Neural cell (in vitro differentiated cells): ENCODE results near the gene PML. TPM values are rescaled to one million over a fixed set of nuclear protein-coding genes. Genes with fewer than 3 reads are reported as not detected.

Experiments
- H2AFZ ChIP-seq: fragments of 200-600, 300-800 bp; sonication (generic), shearing (Covaris generic); 2 replicates; pipeline ENCODE4 v1.6.0; 2014; ENCODE audit warnings: low read depth, mild to moderate bottlenecking, antibody characterized with exemption, low read length, moderate library complexity
- H3F3A ChIP-seq: fragments of 200-600 bp; shearing (Covaris generic); 2 replicates; pipeline ENCODE4 v1.6.1; 2016; ENCODE audit warnings: mild to moderate bottlenecking, moderate library complexity, mixed read lengths, antibody characterized with exemption, low read length; ENCODE audit not compliant: insufficient read depth, poor library complexity, severe bottlenecking
- H3K27ac ChIP-seq: fragments of 200-600, 300-800 bp; sonication (generic), shearing (Covaris generic); 2 replicates; pipeline ENCODE4 v1.5.1; 2014; ENCODE audit warnings: mild to moderate bottlenecking, low read length, moderate library complexity
- H3K27me3 ChIP-seq: fragments of 300-800, 200-600 bp; sonication (generic), shearing (Covaris generic); 2 replicates; pipeline ENCODE4 v1.6.0; 2014; ENCODE audit warnings: mild to moderate bottlenecking, low read depth, low read length, moderate library complexity; ENCODE audit not compliant: insufficient read depth
- H3K36me3 ChIP-seq: fragments of 300-800, 200-600 bp; sonication (generic), shearing (Covaris generic); 2 replicates; pipeline ENCODE4 v1.5.1; 2014; ENCODE audit warnings: mild to moderate bottlenecking, antibody characterized with exemption, low read length, moderate library complexity; ENCODE audit not compliant: insufficient read depth
- H3K4me2 ChIP-seq: fragments of 300-800, 200-600 bp; sonication (generic), shearing (Covaris generic); 2 replicates; pipeline ENCODE4 v1.6.0; 2014; ENCODE audit warnings: mild to moderate bottlenecking, low read length
- H3K4me3 ChIP-seq: fragments of 300-800, 200-600 bp; sonication (generic), shearing (Covaris generic); 2 replicates; pipeline ENCODE4 v1.5.1; 2014; ENCODE audit warnings: mild to moderate bottlenecking, low read length, moderate library complexity
- H3K79me2 ChIP-seq: fragments of 200-600 bp; shearing (Covaris generic); replicated peaks from 2 replicates; pipeline ENCODE4 v1.6.0; 2014; ENCODE audit warnings: mild to moderate bottlenecking, low read length, moderate library complexity; ENCODE audit not compliant: insufficient read depth
- H3K9ac ChIP-seq: fragments of 300-800, 200-600 bp; sonication (generic), shearing (Covaris generic); 2 replicates; pipeline ENCODE4 v1.6.1; 2016; ENCODE audit warnings: mild to moderate bottlenecking, low read length, mixed read lengths
- H3K9me2 ChIP-seq: fragments of 200-600 bp; shearing (Covaris generic); 2 replicates; pipeline ENCODE4 v1.6.1; 2016; ENCODE audit warnings: mild to moderate bottlenecking, low read length, mixed read lengths; ENCODE audit not compliant: insufficient read depth
- H3K9me3 ChIP-seq: fragments of 200-600, 300-800 bp; sonication (generic), shearing (Covaris generic); 2 replicates; pipeline ENCODE4 v1.6.1; 2016; ENCODE audit warnings: mild to moderate bottlenecking, mixed run types, low read length, moderate library complexity, mixed read lengths
- H4K20me1 ChIP-seq: fragments of 200-600 bp; shearing (Covaris generic); 2 replicates; pipeline ENCODE4 v1.6.1; 2016; ENCODE audit warnings: mild to moderate bottlenecking, mixed run types; ENCODE audit not compliant: insufficient read depth
- EP300 ChIP-seq: fragments of 450-650 bp; conservative IDR thresholded peaks from 2 replicates; pipeline ENCODE4 v1.6.1; 2014; ENCODE audit warnings: antibody characterized with exemption, mild to moderate bottlenecking, moderate library complexity; ENCODE audit not compliant: poor library complexity, severe bottlenecking
- EZH2 ChIP-seq: fragments of 200-600, 300-800 bp; shearing (Covaris generic), sonication (generic); IDR thresholded peaks from 2 replicates; pipeline ENCODE4 v1.6.1; 2014; ENCODE audit warnings: antibody characterized with exemption, low read length, borderline replicate concordance, mild to moderate bottlenecking; ENCODE audit not compliant: insufficient read depth, poor library complexity, severe bottlenecking
- MXI1 ChIP-seq: fragments of 450-650 bp; conservative IDR thresholded peaks from 2 replicates; pipeline ENCODE4 v1.6.1; 2014; ENCODE audit warnings: antibody characterized with exemption, mild to moderate bottlenecking; ENCODE audit not compliant: poor library complexity, severe bottlenecking
- POLR2AphosphoS5 ChIP-seq: IDR thresholded peaks from 2 replicates; pipeline ENCODE4 v1.6.1; 2012
- RAD21 ChIP-seq: fragments of 450-650 bp; conservative IDR thresholded peaks from 2 replicates; pipeline ENCODE4 v1.6.1; 2014; ENCODE audit warnings: antibody characterized with exemption, mild to moderate bottlenecking, moderate library complexity
- SMC3 ChIP-seq: fragments of 450-650 bp; conservative IDR thresholded peaks from 2 replicates; pipeline ENCODE4 v1.6.1; 2014; ENCODE audit warnings: antibody characterized with exemption, mild to moderate bottlenecking, moderate library complexity; ENCODE audit not compliant: poor library complexity
- TAF1 ChIP-seq: IDR thresholded peaks from 2 replicates; pipeline ENCODE4 v1.6.1; 2012; ENCODE audit warnings: low read depth
- polyA plus RNA-seq: library from polyadenylated mRNA; depleted of rRNA; stranded (reverse); fragments of >200 nt; gene quantifications from 2 replicates; pipeline ENCODE4 v1.2.3, GENCODE V29; 2014
- TF ChIP-seq, protein P1 (sequence below): fragments of 450-650 bp; IDR thresholded peaks from 2 replicates; pipeline ENCODE4 v1.5.1; 2014; ENCODE audit warnings: antibody characterized with exemption, mild to moderate bottlenecking, moderate library complexity; ENCODE audit not compliant: poor library complexity, severe bottlenecking
- TF ChIP-seq, protein P2 (sequence below): IDR thresholded peaks from 2 replicates; pipeline ENCODE4 v1.6.1; 2012; ENCODE audit warnings: borderline replicate concordance

The PML gene
- polyA plus RNA-seq, 1 donor from 2014 or later: 4.7 TPM

DNA sequence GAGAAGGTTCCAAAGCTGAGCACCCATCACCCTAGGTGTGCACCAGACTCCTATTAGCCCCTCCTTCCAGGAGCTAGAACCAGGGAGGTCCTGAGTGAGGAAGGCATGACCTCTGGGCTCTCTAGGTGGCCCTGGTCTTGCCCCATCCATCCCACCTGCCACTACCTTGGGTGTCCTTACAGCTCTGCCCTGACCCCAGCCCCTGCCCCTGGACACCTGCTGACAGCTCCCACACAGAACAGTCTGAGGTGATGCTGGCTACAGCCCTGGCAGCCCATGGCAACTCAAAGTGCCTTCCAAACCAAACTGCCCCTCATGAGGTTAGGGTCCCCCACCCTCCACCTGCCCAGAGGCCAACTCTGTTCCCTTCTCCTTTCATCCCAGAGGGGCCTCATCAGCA, 50.7 kb downstream of the PML start:
- Histone ChIP-seq H3K9me2 (no peaks in the 10 kb centered on the region), H3K36me3 (no peaks in the 10 kb centered on the region), H3K4me3 (no peak overlapping the region), H2AFZ (no peak overlapping the region), H4K20me1 (no peaks in the 10 kb centered on the region), H3K27ac (no peak overlapping the region), H3K9me3 (no peaks in the 10 kb centered on the region), H3K9ac (no peak overlapping the region), H3F3A (no peaks in the 10 kb centered on the region), H3K79me2 (no peaks in the 10 kb centered on the region), H3K27me3 (no peaks in the 10 kb centered on the region), H3K4me2 (no peak overlapping the region)
- TF ChIP-seq POLR2AphosphoS5 (no peak), EP300 (no peak), TAF1 (no peak), RAD21 (no peak), SMC3 (no peak), MXI1 (no peak), EZH2 (no peak)
- TF ChIP-seq, protein P1, sequence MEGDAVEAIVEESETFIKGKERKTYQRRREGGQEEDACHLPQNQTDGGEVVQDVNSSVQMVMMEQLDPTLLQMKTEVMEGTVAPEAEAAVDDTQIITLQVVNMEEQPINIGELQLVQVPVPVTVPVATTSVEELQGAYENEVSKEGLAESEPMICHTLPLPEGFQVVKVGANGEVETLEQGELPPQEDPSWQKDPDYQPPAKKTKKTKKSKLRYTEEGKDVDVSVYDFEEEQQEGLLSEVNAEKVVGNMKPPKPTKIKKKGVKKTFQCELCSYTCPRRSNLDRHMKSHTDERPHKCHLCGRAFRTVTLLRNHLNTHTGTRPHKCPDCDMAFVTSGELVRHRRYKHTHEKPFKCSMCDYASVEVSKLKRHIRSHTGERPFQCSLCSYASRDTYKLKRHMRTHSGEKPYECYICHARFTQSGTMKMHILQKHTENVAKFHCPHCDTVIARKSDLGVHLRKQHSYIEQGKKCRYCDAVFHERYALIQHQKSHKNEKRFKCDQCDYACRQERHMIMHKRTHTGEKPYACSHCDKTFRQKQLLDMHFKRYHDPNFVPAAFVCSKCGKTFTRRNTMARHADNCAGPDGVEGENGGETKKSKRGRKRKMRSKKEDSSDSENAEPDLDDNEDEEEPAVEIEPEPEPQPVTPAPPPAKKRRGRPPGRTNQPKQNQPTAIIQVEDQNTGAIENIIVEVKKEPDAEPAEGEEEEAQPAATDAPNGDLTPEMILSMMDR: no peak
- TF ChIP-seq, protein P2, sequence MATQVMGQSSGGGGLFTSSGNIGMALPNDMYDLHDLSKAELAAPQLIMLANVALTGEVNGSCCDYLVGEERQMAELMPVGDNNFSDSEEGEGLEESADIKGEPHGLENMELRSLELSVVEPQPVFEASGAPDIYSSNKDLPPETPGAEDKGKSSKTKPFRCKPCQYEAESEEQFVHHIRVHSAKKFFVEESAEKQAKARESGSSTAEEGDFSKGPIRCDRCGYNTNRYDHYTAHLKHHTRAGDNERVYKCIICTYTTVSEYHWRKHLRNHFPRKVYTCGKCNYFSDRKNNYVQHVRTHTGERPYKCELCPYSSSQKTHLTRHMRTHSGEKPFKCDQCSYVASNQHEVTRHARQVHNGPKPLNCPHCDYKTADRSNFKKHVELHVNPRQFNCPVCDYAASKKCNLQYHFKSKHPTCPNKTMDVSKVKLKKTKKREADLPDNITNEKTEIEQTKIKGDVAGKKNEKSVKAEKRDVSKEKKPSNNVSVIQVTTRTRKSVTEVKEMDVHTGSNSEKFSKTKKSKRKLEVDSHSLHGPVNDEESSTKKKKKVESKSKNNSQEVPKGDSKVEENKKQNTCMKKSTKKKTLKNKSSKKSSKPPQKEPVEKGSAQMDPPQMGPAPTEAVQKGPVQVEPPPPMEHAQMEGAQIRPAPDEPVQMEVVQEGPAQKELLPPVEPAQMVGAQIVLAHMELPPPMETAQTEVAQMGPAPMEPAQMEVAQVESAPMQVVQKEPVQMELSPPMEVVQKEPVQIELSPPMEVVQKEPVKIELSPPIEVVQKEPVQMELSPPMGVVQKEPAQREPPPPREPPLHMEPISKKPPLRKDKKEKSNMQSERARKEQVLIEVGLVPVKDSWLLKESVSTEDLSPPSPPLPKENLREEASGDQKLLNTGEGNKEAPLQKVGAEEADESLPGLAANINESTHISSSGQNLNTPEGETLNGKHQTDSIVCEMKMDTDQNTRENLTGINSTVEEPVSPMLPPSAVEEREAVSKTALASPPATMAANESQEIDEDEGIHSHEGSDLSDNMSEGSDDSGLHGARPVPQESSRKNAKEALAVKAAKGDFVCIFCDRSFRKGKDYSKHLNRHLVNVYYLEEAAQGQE: no peak

DNA sequence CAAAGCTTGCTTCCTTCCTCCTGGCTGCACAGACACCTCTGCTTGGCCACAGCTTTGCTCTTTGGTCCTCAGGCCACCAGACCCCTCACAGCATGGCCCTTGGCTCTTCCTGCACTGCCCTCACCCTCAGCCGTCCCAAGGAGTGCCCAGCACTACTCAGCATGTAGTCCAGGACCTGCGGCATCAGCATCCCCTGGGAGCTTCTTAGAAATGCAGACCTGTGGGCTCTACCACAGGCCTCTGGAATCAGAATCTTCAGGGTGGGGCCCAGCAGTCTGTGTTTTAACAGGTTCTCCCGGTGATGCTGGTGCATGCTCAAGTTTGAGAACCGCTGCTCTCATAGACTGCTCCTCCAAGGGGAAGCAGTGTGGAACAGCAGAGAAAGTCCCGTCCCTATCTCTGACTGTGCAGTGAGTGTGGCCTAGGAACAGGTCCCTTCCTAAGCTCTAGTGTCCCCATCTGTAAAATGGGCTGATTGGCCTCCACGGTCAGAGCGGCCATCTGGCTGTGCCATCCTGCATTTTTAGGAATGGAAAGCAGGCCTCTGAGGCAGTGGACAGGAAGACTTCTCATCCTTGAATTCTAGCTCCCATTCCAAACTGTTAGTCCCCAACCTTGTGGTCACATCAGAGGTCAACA, 51.2 kb downstream of the PML start:
- Histone ChIP-seq H3K36me3 (no peaks in the 10 kb centered on the region), H3K27me3 (no peaks in the 10 kb centered on the region), H3K4me2 (no peak overlapping the region), H3K9me3 (no peaks in the 10 kb centered on the region), H3K79me2 (no peaks in the 10 kb centered on the region), H2AFZ (no peak overlapping the region), H4K20me1 (no peaks in the 10 kb centered on the region), H3K27ac (no peak overlapping the region), H3K9me2 (no peaks in the 10 kb centered on the region), H3F3A (no peaks in the 10 kb centered on the region), H3K4me3 (no peak overlapping the region), H3K9ac (no peak overlapping the region)
- TF ChIP-seq, protein P2: no peak
- TF ChIP-seq POLR2AphosphoS5: no peak
- TF ChIP-seq SMC3: no peak
- no peak for TF ChIP-seq MXI1
- TF ChIP-seq, protein P1: no peak
- TF ChIP-seq TAF1: no peak
- TF ChIP-seq EP300: no peak
- TF ChIP-seq RAD21: no peak
- no peak for TF ChIP-seq EZH2
